Thoracic aorta (tissue), 2 donors: ENCODE measurements around the gene PDGFRA. TPM values are rescaled to one million over a fixed set of nuclear protein-coding genes. Genes with fewer than 3 reads are reported as not detected.

ENCODE experiments used
- ATAC-seq: fragments of 150-250 bp; one replicate; pipeline ENCODE4 v1.8.0; 2017; ENCODE audit warnings: low read depth; ENCODE audit not compliant: insufficient number of reproducible peaks, low FRiP score
- DNase-seq: peaks from one replicate; pipeline ENCODE4 v3.0.0-alpha.2; 2020; ENCODE audit warnings: low spot score
- H3K27ac ChIP-seq, 2 donors: fragments of 200-600 bp; sonication (generic); 1 replicate in 1 of 2; 2 replicates in 1 of 2; pipeline ENCODE4 v1.5.1; 2016; ENCODE audit warnings: mild to moderate bottlenecking in 2 of 2, moderate library complexity in 2 of 2
- H3K27me3 ChIP-seq: fragments of 200-600 bp; sonication (generic); replicated peaks from 2 replicates; pipeline ENCODE4 v1.6.0; 2016; ENCODE audit warnings: mild to moderate bottlenecking; ENCODE audit not compliant: insufficient read depth
- H3K36me3 ChIP-seq: fragments of 200-600 bp; sonication (generic); one replicate; pipeline ENCODE4 v1.5.1; 2016
- H3K4me1 ChIP-seq, 2 donors: fragments of 200-600 bp; sonication (generic); 1 replicate in 1 of 2; 2 replicates in 1 of 2; pipeline versions ENCODE4 v1.5.1 to v1.6.0; 2016; ENCODE audit warnings: low read depth in 2 of 2, mild to moderate bottlenecking in 1 of 2; ENCODE audit not compliant: control insufficient read depth in 1 of 2
- H3K4me3 ChIP-seq: fragments of 200-600 bp; sonication (generic); 2 replicates; pipeline ENCODE4 v1.5.1; 2016; ENCODE audit warnings: mild to moderate bottlenecking
- H3K9me3 ChIP-seq: fragments of 200-600 bp; sonication (generic); 2 replicates; pipeline ENCODE4 v1.5.1; 2016
- total RNA-seq, 2 donors: library from RNA; depleted of rRNA; stranded (reverse); fragments of >200 nt; gene quantifications; one replicate each; pipeline versions ENCODE4 v1.1.0 to v1.2.3, GENCODE V29; 2016
- TF ChIP-seq, protein P1 (sequence below): fragments of 200-600 bp; sonication (generic); IDR thresholded peaks from one replicate; pipeline ENCODE4 v1.5.1; 2019; ENCODE audit warnings: antibody characterized with exemption

The PDGFRA gene
- total RNA-seq, 2 donors from 2014 or later, result 133 to 268 TPM

DNA sequence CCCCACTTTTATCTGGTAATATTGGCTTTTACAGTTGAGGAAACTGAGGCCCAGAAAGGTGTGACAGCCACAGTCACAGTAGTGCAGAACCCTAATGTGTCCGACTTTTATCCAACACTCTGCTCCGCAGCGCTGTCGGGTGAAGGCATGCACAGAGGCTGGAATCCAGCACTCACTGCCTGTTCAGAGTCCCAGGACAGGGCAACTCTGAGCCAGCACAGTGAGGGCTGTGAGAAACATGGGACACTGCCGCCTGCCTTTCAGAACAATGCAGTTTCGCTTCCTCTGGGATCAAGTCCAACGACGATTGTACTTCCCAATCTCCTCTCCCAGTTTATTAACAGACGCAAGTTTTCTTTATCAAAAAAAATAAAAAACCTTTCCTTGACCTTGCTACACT is 41.9 kb upstream of the PDGFRA start:
- Histone ChIP-seq H3K4me1 (no peaks in the 10 kb centered on the region), H3K4me3 (no peak overlapping the region), H3K27ac (no peak overlapping the region), H3K9me3 (no peaks in the 10 kb centered on the region), H3K36me3 (no peaks in the 10 kb centered on the region), H3K27me3 (no peaks in the 10 kb centered on the region)
- no peak for DNase-seq
- no peak for ATAC-seq
- TF ChIP-seq, protein P1, sequence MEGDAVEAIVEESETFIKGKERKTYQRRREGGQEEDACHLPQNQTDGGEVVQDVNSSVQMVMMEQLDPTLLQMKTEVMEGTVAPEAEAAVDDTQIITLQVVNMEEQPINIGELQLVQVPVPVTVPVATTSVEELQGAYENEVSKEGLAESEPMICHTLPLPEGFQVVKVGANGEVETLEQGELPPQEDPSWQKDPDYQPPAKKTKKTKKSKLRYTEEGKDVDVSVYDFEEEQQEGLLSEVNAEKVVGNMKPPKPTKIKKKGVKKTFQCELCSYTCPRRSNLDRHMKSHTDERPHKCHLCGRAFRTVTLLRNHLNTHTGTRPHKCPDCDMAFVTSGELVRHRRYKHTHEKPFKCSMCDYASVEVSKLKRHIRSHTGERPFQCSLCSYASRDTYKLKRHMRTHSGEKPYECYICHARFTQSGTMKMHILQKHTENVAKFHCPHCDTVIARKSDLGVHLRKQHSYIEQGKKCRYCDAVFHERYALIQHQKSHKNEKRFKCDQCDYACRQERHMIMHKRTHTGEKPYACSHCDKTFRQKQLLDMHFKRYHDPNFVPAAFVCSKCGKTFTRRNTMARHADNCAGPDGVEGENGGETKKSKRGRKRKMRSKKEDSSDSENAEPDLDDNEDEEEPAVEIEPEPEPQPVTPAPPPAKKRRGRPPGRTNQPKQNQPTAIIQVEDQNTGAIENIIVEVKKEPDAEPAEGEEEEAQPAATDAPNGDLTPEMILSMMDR, result no peak

DNA sequence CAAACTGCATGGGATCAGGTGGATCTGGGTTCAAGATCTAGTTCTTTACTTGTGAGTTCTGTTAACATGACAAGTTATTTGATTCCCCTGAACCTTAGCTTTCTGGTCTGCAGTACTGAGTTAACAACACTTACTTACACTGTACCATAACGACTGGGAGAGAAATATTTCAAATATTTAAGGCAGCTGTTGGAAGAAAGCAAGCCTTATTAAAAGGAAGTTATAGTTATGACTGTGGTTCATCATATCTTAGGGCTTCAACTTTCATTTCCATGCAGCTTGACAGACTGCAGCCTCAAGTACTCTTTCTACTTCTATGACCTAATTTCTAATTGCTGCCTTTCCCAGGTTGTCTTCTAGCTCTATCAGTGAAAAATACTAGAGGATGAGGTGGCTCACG is 40.0 kb upstream of the PDGFRA start:
- TF ChIP-seq, protein P1, result no peak
- DNase-seq, result no peak
- no peaks in the 10 kb centered on the region for H3K4me1 ChIP-seq
- H3K27me3 ChIP-seq, result no peaks in the 10 kb centered on the region
- ATAC-seq, result no peak
- no peaks in the 10 kb centered on the region for H3K36me3 ChIP-seq
- H3K9me3 ChIP-seq, result no peaks in the 10 kb centered on the region
- no peak overlapping the region for H3K27ac ChIP-seq
- no peak overlapping the region for H3K4me3 ChIP-seq

DNA sequence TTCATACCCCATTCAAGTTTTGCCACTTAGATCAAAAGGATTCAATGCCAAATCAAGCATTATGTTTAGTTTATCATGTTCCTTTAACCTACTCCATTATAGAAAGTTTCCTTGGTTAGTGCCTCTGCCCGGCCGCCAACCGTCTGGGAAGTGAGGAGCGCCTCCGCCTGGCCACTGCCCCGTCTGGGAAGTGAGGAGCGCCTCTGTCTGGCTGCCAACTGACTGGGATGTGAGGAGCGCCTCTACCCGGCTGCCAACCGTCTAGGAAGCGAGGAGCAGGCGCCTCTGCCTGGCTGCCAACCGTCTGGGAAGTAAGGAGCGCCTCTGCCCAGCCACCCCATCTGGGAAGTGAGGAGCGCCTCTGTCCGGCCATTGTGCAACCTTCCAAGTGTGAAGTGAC is 36.3 kb upstream of the PDGFRA start:
- H3K36me3 ChIP-seq, result no peaks in the 10 kb centered on the region
- TF ChIP-seq, protein P1, result no peak
- no peak overlapping the region for H3K27ac ChIP-seq
- H3K9me3 ChIP-seq, result no peaks in the 10 kb centered on the region
- H3K4me3 ChIP-seq, result no peak overlapping the region
- no peak for ATAC-seq
- no peaks in the 10 kb centered on the region for H3K27me3 ChIP-seq
- no peak for DNase-seq
- no peaks in the 10 kb centered on the region for H3K4me1 ChIP-seq

DNA sequence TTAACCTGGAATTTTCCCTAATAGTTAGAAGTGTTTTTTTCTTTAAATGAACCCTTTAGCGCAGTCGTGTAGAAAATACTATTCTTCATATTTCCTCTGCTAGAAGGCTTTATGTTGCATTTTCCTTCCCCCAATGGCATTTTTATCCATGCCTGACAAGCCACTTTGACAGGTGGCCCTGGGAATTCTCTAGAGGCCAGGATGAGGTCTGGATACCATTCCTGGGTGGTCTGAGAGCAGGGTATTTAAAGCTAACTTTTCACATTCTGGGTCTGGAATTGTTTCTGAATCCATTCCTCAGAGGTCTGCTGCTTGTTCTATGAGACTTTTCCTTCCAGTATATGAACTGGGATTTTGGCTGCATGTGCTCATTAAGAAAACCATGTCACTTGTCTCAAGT is 31.2 kb upstream of the PDGFRA start:
- TF ChIP-seq, protein P1, result no peak
- H3K36me3 ChIP-seq, result no peaks in the 10 kb centered on the region
- H3K9me3 ChIP-seq, result no peaks in the 10 kb centered on the region
- DNase-seq, result no peak
- H3K4me1 ChIP-seq, result no peaks in the 10 kb centered on the region
- no peak overlapping the region for H3K27ac ChIP-seq
- no peaks in the 10 kb centered on the region for H3K27me3 ChIP-seq
- ATAC-seq, result no peak
- H3K4me3 ChIP-seq, result no peak overlapping the region

DNA sequence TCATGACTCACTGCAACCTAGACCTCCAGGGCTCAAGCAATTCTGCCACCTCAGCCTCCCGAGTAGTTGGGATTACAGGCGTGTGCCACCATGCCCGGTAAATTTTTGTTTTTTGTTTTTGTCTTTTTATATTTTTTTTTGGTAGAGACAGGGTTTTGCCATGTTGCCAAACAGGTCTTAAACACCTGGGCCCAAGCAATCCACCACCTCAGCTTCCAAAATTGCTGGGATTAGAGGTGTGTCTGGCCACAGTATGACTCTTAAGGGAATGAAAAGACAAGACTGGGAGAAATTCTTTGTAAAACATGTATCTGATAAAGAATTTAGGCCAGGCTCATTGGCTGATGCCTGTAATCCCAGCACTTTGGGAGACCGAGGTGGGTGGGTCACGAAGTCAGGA is 29.2 kb upstream of the PDGFRA start:
- Histone ChIP-seq H3K4me1 (no peaks in the 10 kb centered on the region), H3K9me3 (no peaks in the 10 kb centered on the region), H3K4me3 (no peak overlapping the region), H3K36me3 (no peaks in the 10 kb centered on the region), H3K27me3 (no peaks in the 10 kb centered on the region), H3K27ac (no peak overlapping the region)
- TF ChIP-seq, protein P1, result no peak
- ATAC-seq (no peak), DNase-seq (no peak)
